GM18526 (cell line): ENCODE data around the gene ENOX1.

Experiments used
- POLR2A ChIP-seq: IDR thresholded peaks from 3 replicates; pipeline ENCODE4 v1.6.1; 2011; ENCODE audit not compliant: insufficient read length; ENCODE audit errors: extremely low read depth

The ENOX1 gene

GRCh38 chr13:43792076-43792881 lies 5.5 kb upstream of the ENOX1 start:
- no peak for TF ChIP-seq POLR2A

DNA sequence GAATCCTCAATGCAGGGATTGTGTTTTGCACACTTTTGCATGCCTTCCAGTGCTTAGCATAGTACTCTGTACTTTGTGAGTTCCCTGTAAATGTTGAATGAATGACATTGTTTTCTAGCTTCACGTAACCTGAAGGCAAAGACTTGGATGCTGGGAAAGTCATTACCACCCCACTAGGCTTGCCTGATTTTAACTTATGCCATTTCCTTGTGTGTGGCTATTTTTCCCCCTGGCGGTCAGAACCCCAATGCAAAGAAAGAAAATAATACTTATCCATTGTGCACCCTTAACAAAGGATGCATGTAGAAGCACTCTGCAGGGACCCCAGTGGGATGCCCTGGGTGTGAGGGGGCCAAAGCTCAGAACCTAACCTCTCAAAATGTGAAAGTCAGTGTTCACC lies 1.2 kb upstream of the ENOX1 start:
- no peak for TF ChIP-seq POLR2A

DNA sequence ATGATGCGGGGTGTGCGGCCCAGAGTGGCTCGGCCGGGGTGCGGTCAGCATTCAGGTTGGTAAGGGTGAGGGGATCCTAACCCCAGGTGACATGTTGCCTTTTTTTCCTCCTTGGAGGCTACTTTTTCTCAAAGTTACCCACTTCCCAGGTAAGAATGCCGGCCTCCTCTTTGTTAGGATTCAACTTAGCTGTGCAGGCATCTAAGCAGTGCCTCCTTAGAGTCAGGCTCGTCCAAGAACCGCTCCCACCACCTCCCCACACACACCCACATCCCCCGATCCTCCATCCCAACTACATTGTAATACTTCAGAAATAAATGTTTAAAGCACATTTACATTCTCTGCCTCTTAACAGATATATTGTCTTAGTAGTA lies 733 bp upstream of the ENOX1 start:
- TF ChIP-seq POLR2A: no peak

- TF ChIP-seq POLR2A: no peak
Observed at GRCh38 chr13:43786472-43786765, 353 bp downstream of the ENOX1 start.

- TF ChIP-seq POLR2A: no peak
Observed at GRCh38 chr13:43785650-43786471, 911 bp downstream of the ENOX1 start.

DNA sequence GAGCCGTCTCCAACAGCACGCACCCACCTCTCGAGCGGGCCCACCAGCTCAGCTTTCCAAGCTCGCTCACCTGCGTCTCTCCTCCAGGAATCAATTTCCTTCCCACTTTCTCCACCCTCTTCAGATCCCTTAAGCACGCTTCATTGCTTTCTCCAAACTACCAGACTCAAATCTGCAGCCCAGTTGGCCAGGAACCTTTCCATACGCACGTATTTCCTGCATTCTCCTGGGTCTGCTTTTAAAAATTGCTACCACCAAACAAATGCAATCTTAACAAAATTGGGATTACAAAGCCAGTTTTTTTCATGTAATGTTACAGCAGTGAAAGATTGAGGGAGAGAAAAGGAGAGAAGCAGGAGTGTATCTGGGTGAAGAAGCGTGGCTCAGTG lies 1.5 kb downstream of the ENOX1 start:
- TF ChIP-seq POLR2A: no peak

DNA sequence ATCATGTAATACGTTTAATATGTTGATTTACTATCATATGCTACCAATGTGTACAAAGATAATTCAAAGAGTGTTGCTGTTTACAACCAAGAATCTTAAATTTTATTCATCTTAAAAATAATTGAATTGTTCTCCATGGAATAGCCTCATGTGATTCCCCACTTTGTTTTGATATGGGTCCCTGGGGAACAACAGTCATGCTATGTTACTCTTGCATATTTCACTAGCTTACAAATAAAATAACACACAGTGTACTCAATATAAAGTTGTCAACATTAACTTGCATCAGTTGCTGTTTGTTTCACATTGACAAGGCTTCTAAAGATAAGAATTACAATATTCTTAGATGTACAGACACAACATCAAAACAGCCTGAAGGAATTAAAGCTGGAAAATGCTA lies 2.3 kb downstream of the ENOX1 start:
- no peak for TF ChIP-seq POLR2A

GRCh38 chr13:43783820-43784219 lies 3.0 kb downstream of the ENOX1 start:
- TF ChIP-seq POLR2A: no peak

DNA sequence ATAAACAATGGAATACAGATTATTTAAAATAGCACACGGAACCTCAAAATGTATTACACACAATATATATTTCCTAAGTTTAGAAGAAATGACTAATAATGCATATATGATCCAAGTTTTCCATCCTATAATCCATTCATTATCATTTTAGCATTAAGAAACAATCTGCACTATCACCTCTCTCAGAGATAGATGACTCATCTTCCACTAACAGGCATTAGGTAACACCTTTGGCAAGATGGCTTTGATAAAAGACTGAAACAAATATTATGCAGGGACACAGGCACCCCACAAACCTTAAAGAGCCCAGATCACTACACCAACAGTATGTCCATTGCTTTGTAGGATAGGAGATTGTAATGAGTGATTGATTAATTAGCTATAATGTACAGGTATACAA lies 4.1 kb downstream of the ENOX1 start:
- no peak for TF ChIP-seq POLR2A

- no peak for TF ChIP-seq POLR2A
Observed at GRCh38 chr13:43780666-43781065, 6.1 kb downstream of the ENOX1 start.

GRCh38 chr13:43776501-43777079 lies 10.2 kb downstream of the ENOX1 start:
- no peak for TF ChIP-seq POLR2A

DNA sequence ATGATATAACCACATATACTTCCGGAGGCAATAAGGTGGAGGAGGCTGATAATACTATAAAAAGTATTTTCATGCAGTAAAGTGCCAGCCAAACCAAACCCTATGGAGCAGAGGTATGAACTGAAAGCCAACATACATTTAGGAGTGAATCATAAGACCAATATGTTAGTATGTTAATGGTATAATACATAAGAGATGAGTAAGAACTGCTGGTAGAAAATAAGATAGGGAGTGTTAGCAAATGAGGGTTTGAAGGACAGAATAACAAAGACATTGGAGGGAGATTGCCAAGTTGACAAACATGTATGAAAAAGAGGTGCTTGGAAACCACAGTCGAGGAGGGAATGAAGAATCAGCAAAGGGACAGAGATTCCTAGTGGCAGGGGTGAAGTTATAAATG lies 10.8 kb downstream of the ENOX1 start:
- no peak for TF ChIP-seq POLR2A

GRCh38 chr13:43773602-43774001 lies 13.2 kb downstream of the ENOX1 start:
- TF ChIP-seq POLR2A: no peak

- no peak for TF ChIP-seq POLR2A
Observed at GRCh38 chr13:43770871-43771270, 15.9 kb downstream of the ENOX1 start.

DNA sequence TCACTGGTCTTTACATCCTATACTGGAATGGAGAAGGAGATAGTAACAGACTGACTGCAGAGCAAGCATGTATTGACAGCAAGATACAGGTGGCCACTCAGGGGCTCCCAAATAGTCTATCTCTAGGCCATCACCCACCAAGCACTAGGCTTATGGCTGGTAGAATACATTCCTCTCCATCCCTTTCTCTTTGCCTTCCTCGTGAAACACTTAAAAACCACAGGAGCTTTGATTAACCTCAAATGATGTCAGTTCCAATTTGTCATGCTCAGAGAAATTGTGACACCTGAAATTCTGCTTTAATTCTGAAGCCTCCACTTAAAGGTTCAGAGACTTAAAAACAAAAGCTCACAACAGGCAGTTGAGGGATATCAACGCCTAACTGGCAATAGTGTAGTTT lies 17.2 kb downstream of the ENOX1 start:
- TF ChIP-seq POLR2A: no peak

DNA sequence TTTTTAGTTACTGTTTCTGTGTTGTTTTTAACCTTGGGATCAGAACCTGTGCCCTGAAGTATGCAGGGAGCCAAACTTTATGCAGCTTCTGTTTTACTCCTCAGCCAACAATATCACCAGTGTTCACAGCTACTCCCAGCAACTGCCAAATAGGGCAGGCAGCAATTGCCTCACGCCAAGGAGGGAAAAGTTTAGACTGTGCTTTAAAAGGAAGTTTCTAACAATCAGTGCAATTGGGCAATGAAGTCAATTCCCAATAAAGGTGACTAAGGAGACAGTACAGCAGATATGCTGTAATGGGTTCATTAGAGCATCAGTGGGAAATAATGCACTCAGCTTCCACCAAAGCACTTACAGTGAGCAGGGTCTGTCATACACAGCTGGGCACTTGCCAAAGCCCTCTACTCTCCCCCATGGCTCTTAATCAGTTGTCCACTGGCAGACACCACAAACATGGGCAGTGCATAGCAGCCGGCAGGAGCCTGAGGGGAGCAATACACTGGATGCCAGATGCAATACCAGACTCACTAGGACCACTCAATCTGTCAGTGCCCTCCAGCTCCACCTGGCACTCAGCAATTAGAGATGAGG lies 19.3 kb downstream of the ENOX1 start:
- TF ChIP-seq POLR2A: no peak

DNA sequence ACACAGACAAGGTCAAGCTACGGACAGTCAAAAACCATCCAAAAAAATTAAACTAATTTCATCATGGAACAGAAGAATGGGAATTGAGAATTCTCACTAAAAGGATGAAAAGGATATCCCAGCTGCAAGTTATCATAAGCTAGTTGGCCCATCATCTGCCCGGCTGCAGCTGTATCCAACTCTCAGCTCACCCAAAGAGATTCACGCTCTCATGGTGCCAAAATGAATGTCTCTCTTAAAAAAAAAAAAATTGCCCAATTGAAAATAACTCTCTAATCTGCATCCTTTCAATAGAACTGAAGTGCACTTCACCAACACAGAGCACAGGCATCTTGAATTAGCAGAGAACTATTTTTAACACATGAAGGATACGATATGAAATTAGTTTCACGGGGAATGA lies 20.0 kb downstream of the ENOX1 start:
- TF ChIP-seq POLR2A: no peak

- no peak for TF ChIP-seq POLR2A
Observed at GRCh38 chr13:43764349-43764748, 22.4 kb downstream of the ENOX1 start.
